ENCODE measurements around the gene FPR3. TPM values are rescaled to one million over a fixed set of nuclear protein-coding genes. Genes with fewer than 3 reads are reported as not detected.
"Not testable (repeated sequence)": the region's sequence is repeated elsewhere in the genome, so short reads cannot be mapped to it uniquely, and the experiment has no call there.

Gene FPR3
- total RNA-seq, 2 donors from 2014 or later = not detected

DNA sequence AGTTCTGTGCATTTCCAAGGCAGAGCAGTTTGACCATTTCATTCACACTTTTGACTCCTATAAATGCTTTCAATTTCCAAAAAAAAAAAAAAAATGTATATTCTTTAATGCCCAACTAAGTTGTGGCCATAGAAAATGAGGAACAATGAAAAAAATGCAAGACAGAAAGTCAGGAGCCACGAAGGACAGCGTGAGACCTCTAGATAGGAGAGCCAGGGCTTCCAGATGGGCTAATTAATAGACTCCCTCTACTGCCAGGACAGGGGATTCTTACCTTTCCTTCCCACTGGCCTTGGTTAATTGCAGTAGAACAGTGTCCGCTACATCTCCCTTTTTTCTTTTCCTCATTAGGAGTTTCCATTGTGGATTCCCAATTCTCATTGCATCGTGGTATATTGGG, 8.6 kb downstream of the FPR3 start:
- ATAC-seq (replicated peaks in 1 of 2) = no peak
- H3K4me1 Mint-ChIP-seq (ENCODE audit: low read depth) = no peaks in the 10 kb centered on the region
- no peak for DNase-seq
- no peaks in the 10 kb centered on the region for H3K27me3 Mint-ChIP-seq (ENCODE audit: low read depth)
- no peak overlapping the region for H3K4me3 Mint-ChIP-seq
- peaks cover 6% of the 10 kb centered on the region in 2 donors for H3K9me3 Mint-ChIP-seq
- peaks cover 0 to 9% of the 10 kb centered on the region in 2 donors for H3K36me3 Mint-ChIP-seq (ENCODE audit: insufficient read depth in 2 of 2)
- H3K27ac Mint-ChIP-seq = no peak overlapping the region

DNA sequence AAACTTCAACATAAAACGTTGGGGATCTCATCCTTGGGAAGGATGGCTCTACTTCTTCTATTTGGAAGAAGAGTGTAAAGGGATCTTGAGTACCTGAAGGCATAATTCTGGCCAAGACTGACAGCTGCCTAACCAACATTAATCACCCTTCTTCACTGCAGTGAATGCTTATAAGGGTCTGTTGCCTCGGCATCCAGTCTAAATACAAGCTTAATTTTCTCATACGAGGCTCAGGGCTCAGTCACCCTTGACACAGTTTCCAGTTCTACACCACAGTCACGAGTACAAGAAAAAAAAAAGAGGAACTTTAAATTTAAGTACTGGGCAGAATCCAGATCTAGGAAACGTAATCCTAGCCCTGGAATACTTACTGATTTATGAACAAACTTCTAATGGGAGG, 9.0 kb downstream of the FPR3 start:
- ATAC-seq (replicated peaks in 1 of 2) = no peak
- H3K36me3 Mint-ChIP-seq (ENCODE audit: insufficient read depth in 2 of 2) = peaks cover 0 to 9% of the 10 kb centered on the region in 2 donors
- no peaks in the 10 kb centered on the region for H3K27me3 Mint-ChIP-seq (ENCODE audit: low read depth)
- H3K4me1 Mint-ChIP-seq (ENCODE audit: low read depth) = no peaks in the 10 kb centered on the region
- DNase-seq = no peak
- H3K9me3 Mint-ChIP-seq = peaks cover 6% of the 10 kb centered on the region in 2 donors
- no peak overlapping the region for H3K4me3 Mint-ChIP-seq
- no peak overlapping the region for H3K27ac Mint-ChIP-seq

DNA sequence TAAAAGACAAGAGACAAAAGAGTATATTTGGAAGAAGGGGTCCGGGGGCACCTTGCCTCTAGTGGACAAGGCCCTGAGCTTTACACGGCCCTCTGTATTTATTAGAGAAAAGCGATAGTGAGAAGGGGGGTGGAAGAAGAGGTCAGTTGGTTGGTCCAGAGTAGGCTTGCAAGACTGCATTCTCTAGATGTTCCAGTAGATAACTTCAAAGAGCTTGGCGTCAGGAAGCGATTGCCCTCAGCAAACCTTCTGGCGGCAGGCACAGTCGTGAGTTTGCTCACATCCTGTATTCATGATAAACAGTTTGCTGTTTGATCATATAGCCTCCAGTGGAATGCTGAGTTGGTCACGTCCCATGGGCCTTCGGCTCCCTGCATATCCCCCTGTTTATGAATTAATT, 9.8 kb downstream of the FPR3 start:
- not testable (repeated sequence) for H3K27ac Mint-ChIP-seq; H3K4me3 Mint-ChIP-seq; H3K36me3 Mint-ChIP-seq (ENCODE audit: insufficient read depth in 2 of 2); ATAC-seq (replicated peaks in 1 of 2); H3K9me3 Mint-ChIP-seq; DNase-seq; H3K4me1 Mint-ChIP-seq (ENCODE audit: low read depth); H3K27me3 Mint-ChIP-seq (ENCODE audit: low read depth)

DNA sequence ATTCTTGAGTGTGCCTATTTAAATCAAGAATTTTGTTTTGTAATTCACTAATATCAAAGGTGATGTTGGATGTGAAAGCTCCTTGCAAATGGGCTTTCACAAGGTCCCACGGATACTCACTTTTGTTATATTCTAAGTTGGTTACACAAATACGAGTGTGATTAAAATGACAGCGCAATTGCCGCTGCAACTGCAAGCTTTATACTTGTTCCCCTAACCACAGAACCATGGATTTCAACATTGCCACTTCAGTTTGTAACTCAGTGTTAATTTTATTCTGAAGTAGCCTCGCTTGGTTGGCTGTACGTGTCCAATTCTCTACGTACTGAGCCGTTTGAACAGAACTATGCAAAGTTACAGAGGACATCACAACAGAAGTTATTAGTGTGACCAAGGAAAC, 10.4 kb downstream of the FPR3 start:
- H3K27me3 Mint-ChIP-seq (ENCODE audit: low read depth); DNase-seq; H3K9me3 Mint-ChIP-seq; H3K36me3 Mint-ChIP-seq (ENCODE audit: insufficient read depth in 2 of 2); H3K27ac Mint-ChIP-seq; H3K4me3 Mint-ChIP-seq; ATAC-seq (replicated peaks in 1 of 2); H3K4me1 Mint-ChIP-seq (ENCODE audit: low read depth): not testable (repeated sequence)

DNA sequence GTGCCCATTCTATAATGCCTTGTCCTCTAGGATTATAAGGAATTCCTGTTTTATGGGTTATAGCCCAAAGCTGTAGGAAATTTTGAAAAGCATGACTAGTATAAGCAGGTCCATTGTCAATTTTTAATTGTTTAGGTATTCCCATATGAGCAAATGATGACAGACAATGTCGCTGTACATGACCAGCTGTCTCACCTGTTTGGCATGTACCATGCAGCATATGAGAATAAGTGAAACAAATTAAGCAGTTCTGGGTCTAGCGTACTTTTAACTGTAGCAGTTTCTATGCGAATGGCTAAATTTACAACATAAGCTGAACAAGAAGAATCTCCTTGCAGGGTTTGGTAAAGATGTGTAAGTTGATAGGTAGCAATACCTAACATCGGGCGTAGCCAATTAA, 11.6 kb downstream of the FPR3 start:
- not testable (repeated sequence) for H3K4me3 Mint-ChIP-seq; H3K27ac Mint-ChIP-seq; H3K4me1 Mint-ChIP-seq (ENCODE audit: low read depth)

DNA sequence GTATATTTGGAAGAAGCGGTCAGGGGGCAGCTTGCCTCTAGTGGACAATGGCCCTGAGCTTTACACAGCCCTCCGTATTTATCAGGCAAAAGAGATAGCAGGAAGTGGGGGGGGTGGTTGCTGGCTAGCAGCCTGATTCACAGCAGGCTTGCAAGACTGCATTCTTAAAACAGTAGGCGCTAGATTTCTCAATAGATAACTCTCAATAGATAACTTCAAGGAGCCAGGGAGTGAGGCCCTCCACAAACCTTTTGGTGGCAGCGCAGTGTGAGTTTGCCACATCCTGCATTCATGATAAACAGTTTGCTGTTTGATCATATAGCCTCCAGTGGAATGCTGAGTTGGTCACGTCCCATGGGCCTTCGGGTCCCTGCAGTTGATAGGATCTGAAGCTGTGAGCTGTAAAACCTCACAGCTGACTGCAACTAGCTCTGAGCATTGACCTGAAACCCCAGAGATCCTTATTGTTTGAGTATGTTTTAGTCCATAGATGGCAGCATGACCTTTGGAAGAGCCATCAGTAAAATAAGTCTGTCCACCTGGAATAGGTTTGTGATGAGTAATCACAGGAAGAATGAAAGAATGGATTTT, 12.2 kb downstream of the FPR3 start:
- no peak overlapping the region for H3K4me3 Mint-ChIP-seq
- no peaks in the 10 kb centered on the region for H3K4me1 Mint-ChIP-seq (ENCODE audit: low read depth)
- no peak for ATAC-seq (replicated peaks in 1 of 2)
- H3K27me3 Mint-ChIP-seq (ENCODE audit: low read depth) = no peaks in the 10 kb centered on the region
- H3K9me3 Mint-ChIP-seq = peaks cover 7 to 9% of the 10 kb centered on the region in 2 donors
- no peak overlapping the region for H3K27ac Mint-ChIP-seq
- DNase-seq = no peak
- H3K36me3 Mint-ChIP-seq (ENCODE audit: insufficient read depth in 2 of 2) = peaks cover 2 to 4% of the 10 kb centered on the region in 2 donors

More for the DNA sequence above, 11.6 kb downstream of the FPR3 start:
- ATAC-seq (replicated peaks in 1 of 2); DNase-seq; H3K36me3 Mint-ChIP-seq (ENCODE audit: insufficient read depth in 2 of 2); H3K27me3 Mint-ChIP-seq (ENCODE audit: low read depth); H3K9me3 Mint-ChIP-seq: not testable (repeated sequence)

DNA sequence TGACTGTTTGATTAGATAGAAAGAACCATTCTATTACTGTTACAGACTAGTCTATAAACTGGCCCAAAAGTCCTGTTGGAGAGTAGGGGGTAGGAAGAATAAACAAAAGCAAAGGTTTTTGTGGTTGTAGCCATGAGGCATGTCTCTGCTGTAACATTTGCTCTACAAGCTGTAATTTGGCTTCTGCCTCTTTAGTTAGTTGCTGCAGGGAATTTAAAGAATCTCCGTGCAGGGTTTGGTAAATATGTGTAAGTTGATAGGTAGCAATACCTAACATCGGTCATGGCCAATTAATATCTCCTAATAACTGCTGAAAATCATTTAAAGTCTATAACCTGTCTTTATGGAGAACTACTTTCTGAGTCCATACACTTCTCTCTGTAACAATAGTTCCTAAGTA, 13.0 kb downstream of the FPR3 start:
- Mint-ChIP-seq H3K27ac (no peak overlapping the region), H3K36me3 (ENCODE audit: insufficient read depth in 2 of 2) (peaks cover 2 to 4% of the 10 kb centered on the region in 2 donors), H3K27me3 (ENCODE audit: low read depth) (no peaks in the 10 kb centered on the region), H3K9me3 (peaks cover 7 to 12% of the 10 kb centered on the region in 2 donors), H3K4me1 (ENCODE audit: low read depth) (no peaks in the 10 kb centered on the region), H3K4me3 (no peak overlapping the region)
- DNase-seq (no peak), ATAC-seq (replicated peaks in 1 of 2) (no peak)

DNA sequence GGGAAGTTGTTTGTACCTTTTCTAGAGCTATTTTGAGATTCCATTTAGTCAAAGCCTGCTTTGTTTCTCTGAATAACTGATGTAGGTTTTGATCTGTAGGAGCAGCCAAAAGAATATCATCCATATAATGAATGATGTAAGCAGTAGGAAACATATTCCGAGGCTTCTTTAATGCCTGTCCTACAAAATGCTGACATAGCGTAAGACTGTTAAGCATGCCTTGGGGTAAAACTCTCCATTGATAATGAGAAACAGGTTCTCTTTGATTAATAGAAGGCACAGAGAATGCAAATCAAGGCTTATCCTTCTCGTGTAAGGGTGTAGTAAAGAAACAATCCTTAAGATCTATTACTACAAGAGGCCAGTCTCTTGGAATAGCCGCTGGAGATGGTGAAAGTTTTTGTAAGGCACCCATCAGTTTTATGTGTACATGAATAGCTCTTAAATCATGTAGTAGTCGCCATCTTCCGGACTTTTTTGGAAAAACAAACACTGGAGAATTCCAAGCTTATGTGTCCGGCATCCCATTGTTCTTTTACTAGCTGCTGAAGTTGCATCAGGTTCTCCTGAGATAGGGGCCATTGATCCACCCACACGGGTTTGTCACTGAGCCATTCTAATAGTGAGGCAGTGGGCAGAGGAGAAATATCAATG, 13.5 kb downstream of the FPR3 start:
- H3K27ac Mint-ChIP-seq = no peak overlapping the region
- H3K4me1 Mint-ChIP-seq (ENCODE audit: low read depth) = no peaks in the 10 kb centered on the region
- DNase-seq = no peak
- ATAC-seq (replicated peaks in 1 of 2) = no peak
- H3K27me3 Mint-ChIP-seq (ENCODE audit: low read depth) = no peaks in the 10 kb centered on the region
- H3K9me3 Mint-ChIP-seq = peaks cover 7 to 10% of the 10 kb centered on the region in 2 donors
- no peak overlapping the region for H3K4me3 Mint-ChIP-seq
- peaks cover 2 to 4% of the 10 kb centered on the region in 2 donors for H3K36me3 Mint-ChIP-seq (ENCODE audit: insufficient read depth in 2 of 2)

DNA sequence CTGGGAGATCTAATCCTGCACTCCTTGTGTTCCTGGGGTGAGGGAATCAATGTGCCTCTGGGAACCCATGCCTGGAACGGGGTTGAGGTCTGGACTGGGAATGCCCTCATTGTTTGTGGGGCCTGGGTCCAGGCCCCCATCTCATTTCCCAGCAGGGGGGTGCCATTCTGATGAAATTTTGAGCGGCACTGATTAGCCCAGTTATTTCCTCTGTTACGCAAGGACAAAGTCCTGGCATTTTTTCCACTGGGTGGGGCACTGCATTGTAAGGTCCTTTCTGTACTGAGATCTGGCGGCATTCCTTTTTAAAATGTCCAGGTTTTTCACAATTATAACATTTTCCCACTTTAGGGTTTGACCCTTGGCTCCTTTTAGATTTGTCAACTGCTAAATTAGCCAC, 14.8 kb downstream of the FPR3 start:
- Mint-ChIP-seq H3K9me3 (peaks cover 7 to 10% of the 10 kb centered on the region in 2 donors), H3K27ac (no peak overlapping the region), H3K27me3 (ENCODE audit: low read depth) (no peaks in the 10 kb centered on the region), H3K4me3 (no peak overlapping the region), H3K36me3 (ENCODE audit: insufficient read depth in 2 of 2) (peaks cover 2 to 10% of the 10 kb centered on the region in 2 donors), H3K4me1 (ENCODE audit: low read depth) (no peaks in the 10 kb centered on the region)
- DNase-seq (no peak), ATAC-seq (replicated peaks in 1 of 2) (no peak)

DNA sequence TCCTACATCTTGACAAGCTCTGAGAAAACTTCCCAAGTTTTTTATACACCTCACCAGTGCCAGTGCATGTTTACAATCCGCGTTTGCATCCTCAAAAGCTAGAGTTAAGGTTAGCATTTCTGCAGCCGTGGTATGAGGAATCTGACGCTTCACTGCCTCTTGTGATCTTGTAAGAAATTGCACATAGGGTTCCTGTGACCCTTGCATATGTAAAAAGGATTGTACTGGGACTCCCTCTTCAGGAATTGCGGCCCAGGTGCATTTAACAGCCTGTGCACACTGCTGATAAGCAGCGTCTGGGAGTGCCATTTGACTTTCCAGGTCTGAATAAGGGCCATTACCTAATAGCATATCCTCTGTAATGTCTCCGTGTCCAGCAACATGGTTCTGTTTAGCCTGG, 15.3 kb downstream of the FPR3 start:
- H3K9me3 Mint-ChIP-seq = peaks cover 7 to 10% of the 10 kb centered on the region in 2 donors
- ATAC-seq (replicated peaks in 1 of 2) (no peak), DNase-seq (no peak)
- no peaks in the 10 kb centered on the region for H3K27me3 Mint-ChIP-seq (ENCODE audit: low read depth)
- no peaks in the 10 kb centered on the region for H3K4me1 Mint-ChIP-seq (ENCODE audit: low read depth)
- H3K27ac Mint-ChIP-seq = no peak overlapping the region
- peaks cover 2 to 10% of the 10 kb centered on the region in 2 donors for H3K36me3 Mint-ChIP-seq (ENCODE audit: insufficient read depth in 2 of 2)
- H3K4me3 Mint-ChIP-seq = no peak overlapping the region

DNA sequence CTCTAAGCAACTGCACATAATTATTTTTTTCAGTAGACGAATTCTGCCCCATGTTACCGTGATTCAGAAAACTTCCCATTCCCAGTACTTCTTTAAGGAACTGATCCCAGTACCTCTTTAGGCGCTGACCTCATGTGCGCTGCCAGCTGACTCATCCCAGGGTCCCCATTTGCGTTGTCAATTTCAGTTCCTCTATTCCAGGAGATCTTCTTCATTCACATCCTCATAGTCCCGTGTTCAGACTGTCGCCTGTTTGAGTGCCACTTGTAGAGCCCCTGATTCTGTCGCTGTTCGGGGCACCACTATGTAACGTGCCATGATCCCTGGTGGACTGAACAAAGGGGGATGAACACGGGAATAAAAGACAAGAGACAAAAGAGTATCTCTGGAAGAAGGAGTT, 16.4 kb downstream of the FPR3 start:
- Mint-ChIP-seq H3K4me3 (no peak overlapping the region), H3K36me3 (ENCODE audit: insufficient read depth in 2 of 2) (peaks cover 2 to 8% of the 10 kb centered on the region in 2 donors), H3K27me3 (ENCODE audit: low read depth) (no peaks in the 10 kb centered on the region), H3K9me3 (peaks cover 7 to 9% of the 10 kb centered on the region in 2 donors), H3K4me1 (ENCODE audit: low read depth) (no peaks in the 10 kb centered on the region), H3K27ac (no peak overlapping the region)
- DNase-seq = no peak
- no peak for ATAC-seq (replicated peaks in 1 of 2)

DNA sequence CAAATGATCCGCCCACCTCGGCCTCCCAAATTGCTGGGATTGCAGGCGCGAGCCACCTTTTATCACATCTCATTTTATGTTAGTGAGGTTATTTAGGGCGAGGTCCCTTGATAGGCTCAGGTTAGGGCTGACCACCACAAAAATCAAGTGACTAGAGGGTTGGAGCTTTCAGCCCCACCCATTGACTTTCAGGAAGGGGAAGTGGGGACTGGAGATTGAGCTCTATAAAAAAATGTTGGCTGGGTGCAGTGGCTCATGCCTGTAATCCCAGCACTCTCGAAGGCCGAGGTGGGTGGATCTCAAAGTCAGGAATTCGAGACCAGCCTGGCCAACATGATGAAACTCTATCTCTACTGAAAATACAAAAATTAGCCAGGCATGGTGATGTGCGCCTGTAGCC, 20.1 kb downstream of the FPR3 start:
- no peak overlapping the region for H3K27ac Mint-ChIP-seq
- peaks cover 5 to 12% of the 10 kb centered on the region in 2 donors for H3K36me3 Mint-ChIP-seq (ENCODE audit: insufficient read depth in 2 of 2)
- ATAC-seq (replicated peaks in 1 of 2) (no peak), DNase-seq (no peak)
- H3K27me3 Mint-ChIP-seq (ENCODE audit: low read depth) = no peaks in the 10 kb centered on the region
- H3K9me3 Mint-ChIP-seq = peaks cover 11 to 25% of the 10 kb centered on the region in 2 donors
- H3K4me3 Mint-ChIP-seq = no peak overlapping the region
- H3K4me1 Mint-ChIP-seq (ENCODE audit: low read depth) = no peaks in the 10 kb centered on the region

DNA sequence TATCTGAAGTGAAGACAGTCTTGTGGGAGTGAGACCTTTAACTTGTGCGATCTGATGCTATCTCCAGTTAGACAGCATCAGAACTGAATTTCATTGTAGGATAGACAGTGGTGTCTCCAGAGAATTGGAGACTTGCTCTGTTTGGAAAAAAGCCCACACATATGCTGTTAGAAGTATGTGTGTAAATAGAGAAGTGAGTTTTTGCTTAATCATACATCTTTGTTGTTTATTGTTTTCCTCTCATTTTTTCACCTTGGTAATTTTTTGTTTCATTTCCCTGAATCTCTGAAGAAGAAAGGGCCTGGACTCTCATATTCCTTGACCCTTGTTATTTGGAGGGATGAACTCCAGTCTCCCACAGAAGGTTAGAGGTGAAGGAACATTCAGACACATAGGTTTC, 21.8 kb downstream of the FPR3 start:
- H3K4me3 Mint-ChIP-seq = no peak overlapping the region
- ATAC-seq (replicated peaks in 1 of 2) = no peak
- peaks cover 5 to 12% of the 10 kb centered on the region in 2 donors for H3K36me3 Mint-ChIP-seq (ENCODE audit: insufficient read depth in 2 of 2)
- no peaks in the 10 kb centered on the region for H3K4me1 Mint-ChIP-seq (ENCODE audit: low read depth)
- H3K9me3 Mint-ChIP-seq = peaks cover 13 to 29% of the 10 kb centered on the region in 2 donors
- no peaks in the 10 kb centered on the region for H3K27me3 Mint-ChIP-seq (ENCODE audit: low read depth)
- no peak overlapping the region for H3K27ac Mint-ChIP-seq
- no peak for DNase-seq

DNA sequence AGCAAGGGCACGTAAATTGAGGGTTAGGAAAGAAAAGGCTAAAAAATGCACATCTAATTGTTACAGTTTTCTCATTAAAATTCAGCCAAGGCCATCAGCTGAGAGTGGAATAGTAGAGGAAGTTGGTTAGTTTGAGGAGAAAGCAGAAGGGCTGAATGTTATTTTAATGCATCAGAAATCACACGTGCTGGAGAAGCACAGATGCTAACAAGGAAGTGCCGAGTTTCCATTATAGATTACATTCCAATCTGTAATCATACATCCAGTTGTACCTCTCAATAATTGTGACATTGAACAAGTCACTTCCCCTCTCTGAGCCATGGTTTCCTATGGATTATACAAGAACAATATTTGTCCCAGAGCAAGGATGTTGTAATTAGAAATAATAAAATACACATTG, 25.1 kb downstream of the FPR3 start:
- DNase-seq = no peak
- Mint-ChIP-seq H3K27ac (no peak overlapping the region), H3K9me3 (peaks cover 22 to 33% of the 10 kb centered on the region in 2 donors), H3K27me3 (ENCODE audit: low read depth) (no peaks in the 10 kb centered on the region), H3K4me3 (no peak overlapping the region), H3K4me1 (ENCODE audit: low read depth) (no peaks in the 10 kb centered on the region), H3K36me3 (ENCODE audit: insufficient read depth in 2 of 2) (peaks cover 12% of the 10 kb centered on the region in 2 donors)
- ATAC-seq (replicated peaks in 1 of 2) = no peak

Measured in activated T-cell treated with anti-CD3 and anti-CD28 coated beads, Interleukin-2, amount 50 U/mL, for 72 hours (primary cell).